Adrenal gland (tissue), 12 donors: ENCODE data around the gene SASH1. TPM values are rescaled to one million over a fixed set of nuclear protein-coding genes. Genes with fewer than 3 reads are reported as not detected.

Experiments used
- DNase-seq, 7 donors: peaks; one replicate each; pipeline ENCODE4 v3.0.0-alpha.2; 2019 to 2020
- H3K27ac ChIP-seq, 5 donors: fragments of 200-600 bp; sonication (generic) in 4 of 5; 1 replicate in 3 of 5; 2 replicates in 2 of 5; pipeline versions ENCODE4 v1.5.1 to v1.8.0; 2016 to 2020; ENCODE audit warnings: mild to moderate bottlenecking in 1 of 5
- H3K27me3 ChIP-seq: fragments of 200-600 bp; 2 replicates; pipeline ENCODE4 v1.8.0; 2021
- H3K36me3 ChIP-seq, 2 donors: fragments of 200-600 bp; replicated peaks in 1 of 2; 1 replicate in 1 of 2; 2 replicates in 1 of 2; pipeline versions ENCODE4 v1.5.1 to v1.8.0; 2018 to 2022
- H3K4me1 ChIP-seq, 2 donors: fragments of 200-600 bp; replicated peaks in 1 of 2; 1 replicate in 1 of 2; 2 replicates in 1 of 2; pipeline versions ENCODE4 v1.5.1 to v1.8.0; 2018 to 2021
- H3K4me3 ChIP-seq, 4 donors: fragments of 200-600 bp; sonication (generic) in 3 of 4; one replicate each; pipeline ENCODE4 v1.5.1; 2016 to 2018
- H3K9me3 ChIP-seq, 3 donors: fragments of 200-600 bp; sonication (generic) in 1 of 3; replicated peaks in 1 of 3; 1 replicate in 2 of 3; 2 replicates in 1 of 3; pipeline versions ENCODE4 v1.5.1 to v1.8.0; 2016 to 2021
- POLR2A ChIP-seq, 2 donors: fragments of 450-650 bp; IDR thresholded peaks; one replicate each; pipeline ENCODE4 v1.6.1; 2017; ENCODE audit warnings: antibody characterized with exemption in 2 of 2, mild to moderate bottlenecking in 2 of 2, moderate library complexity in 1 of 2
- WGBS, 4 donors: extraction: QIAGEN DNeasy Blood & Tissue Kit in 2 of 4; methylation state at CpG; one replicate each; pipeline versions ENCODE4 v1.1.5 to v1.1.7; 2013 to 2017; 5-methylcytosine and 5-hydroxymethylcytosine counted together
- intact Hi-C, 2 donors: fragments of 100-400 bp; cut with DNase I; formaldehyde crosslinking; loops; one replicate each; pipeline versions ENCODE4 v1.14.1 to v1.15.0; 2022 to 2023
- polyA plus RNA-seq, 3 donors: library from polyadenylated mRNA; stranded (reverse); fragments of 200-250 nt in 2 of 3; fragments of 350-450 nt in 1 of 3; fragmentation: Illumina TruSeq in 1 of 3; extraction: RNeasy Lipid Tissue Mini Kit (QIAGEN cat#74804) in 1 of 3; gene quantifications; one replicate each; pipeline ENCODE4 v1.2.3, GENCODE V29; 2013 to 2014
- total RNA-seq, 9 donors: library from RNA; depleted of rRNA in 4 of 9; stranded (reverse); fragments of >200 nt in 4 of 9; fragments of 120-200 nt in 1 of 9; fragmentation: NEBNext Ultra II Directional in 1 of 9; extraction: Animal tissue kit (Norgen Biotek cat#: 25700) in 1 of 9; gene quantifications; one replicate each; pipeline versions ENCODE4 v1.1.0 to v1.2.4, GENCODE V29; 2013 to 2023
- TF ChIP-seq, protein P1 (sequence below), 6 experiments: fragments of 450-650 bp in 4 of 6; fragments of 200-600 bp in 2 of 6; sonication (generic) in 1 of 6; IDR thresholded peaks; 1 replicate in 5 of 6; 2 replicates in 1 of 6; pipeline versions ENCODE4 v1.5.1 to v1.8.0; 2016 to 2021; ENCODE audit warnings: antibody characterized with exemption in 6 of 6, mild to moderate bottlenecking in 2 of 6, moderate library complexity in 1 of 6
- donor health status: healthy with polysubstance abuse.
- donor health status: Bipolar disorder and iron deficiency.
- donor health status: DM: yes; HTN: yes; CAD: no.
- donor health status: DM: no; HTN: no; CAD: no.
- donor health status: DM: no; HTN: no; CAD: no.
- donor health status: DM: yes; HTN: yes; CAD: no.

Gene SASH1
- total and polyA plus RNA-seq, 12 donors = 5.5 to 30.7 (median 16.7) TPM

DNA sequence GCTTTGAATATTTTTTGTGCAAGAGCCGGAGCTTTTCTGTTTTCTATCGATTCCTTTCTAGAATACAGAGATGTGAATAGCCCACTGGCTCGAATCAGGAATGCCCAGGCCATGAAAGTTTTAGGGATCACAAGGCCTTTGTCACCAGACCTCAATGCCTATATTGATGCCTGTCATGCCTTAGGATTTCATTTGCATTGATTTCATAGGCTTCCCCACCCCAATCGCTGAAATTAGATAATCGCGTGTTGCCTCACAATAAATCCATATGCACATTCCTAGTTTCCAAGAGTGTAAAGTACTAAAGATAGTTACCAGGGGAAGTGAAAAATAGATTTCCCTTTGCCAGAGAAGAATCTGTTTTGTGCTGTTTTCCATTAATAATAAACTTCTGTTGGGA, 150.8 kb downstream of the SASH1 start:
- DNase-seq = no peak
- WGBS, 4 donors = 79 to 88% (median 85%) methylated on average over 6 of the region's 6 CpGs
- no peak overlapping the region for H3K27ac ChIP-seq

DNA sequence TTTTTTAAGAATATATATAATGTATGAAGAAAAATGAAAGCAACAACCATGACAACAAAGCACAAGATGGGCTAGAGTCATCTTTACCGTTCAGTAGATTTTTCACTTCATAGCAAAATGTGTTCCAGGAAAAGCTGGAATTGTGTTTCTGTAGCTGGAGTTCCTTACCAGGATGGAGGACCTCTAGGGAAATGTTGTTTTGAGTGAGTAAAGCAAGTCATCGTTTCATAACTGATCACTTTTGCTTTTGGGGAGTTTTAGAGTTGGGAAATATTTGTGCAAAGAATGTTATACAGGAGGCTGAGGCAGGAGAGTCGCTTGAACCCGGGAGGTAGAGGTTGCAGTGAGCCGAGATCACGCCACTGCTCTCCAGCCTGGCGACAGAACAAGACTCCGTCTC, 151.6 kb downstream of the SASH1 start:
- intact Hi-C loops = no loop called here

More for the DNA sequence above, 150.8 kb downstream of the SASH1 start:
- Histone ChIP-seq H3K9me3 (no peaks in the 10 kb centered on the region), H3K27me3 (no peaks in the 10 kb centered on the region), H3K4me3 (no peak overlapping the region), H3K36me3 (no peaks in the 10 kb centered on the region), H3K4me1 (peaks cover 0 to 5% of the 10 kb centered on the region in 2 donors)
- TF ChIP-seq POLR2A (IDR thresholded peaks at IDR 0.05) = no peak
- TF ChIP-seq, protein P1, sequence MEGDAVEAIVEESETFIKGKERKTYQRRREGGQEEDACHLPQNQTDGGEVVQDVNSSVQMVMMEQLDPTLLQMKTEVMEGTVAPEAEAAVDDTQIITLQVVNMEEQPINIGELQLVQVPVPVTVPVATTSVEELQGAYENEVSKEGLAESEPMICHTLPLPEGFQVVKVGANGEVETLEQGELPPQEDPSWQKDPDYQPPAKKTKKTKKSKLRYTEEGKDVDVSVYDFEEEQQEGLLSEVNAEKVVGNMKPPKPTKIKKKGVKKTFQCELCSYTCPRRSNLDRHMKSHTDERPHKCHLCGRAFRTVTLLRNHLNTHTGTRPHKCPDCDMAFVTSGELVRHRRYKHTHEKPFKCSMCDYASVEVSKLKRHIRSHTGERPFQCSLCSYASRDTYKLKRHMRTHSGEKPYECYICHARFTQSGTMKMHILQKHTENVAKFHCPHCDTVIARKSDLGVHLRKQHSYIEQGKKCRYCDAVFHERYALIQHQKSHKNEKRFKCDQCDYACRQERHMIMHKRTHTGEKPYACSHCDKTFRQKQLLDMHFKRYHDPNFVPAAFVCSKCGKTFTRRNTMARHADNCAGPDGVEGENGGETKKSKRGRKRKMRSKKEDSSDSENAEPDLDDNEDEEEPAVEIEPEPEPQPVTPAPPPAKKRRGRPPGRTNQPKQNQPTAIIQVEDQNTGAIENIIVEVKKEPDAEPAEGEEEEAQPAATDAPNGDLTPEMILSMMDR (IDR thresholded peaks at IDR 0.05) = no peak
- intact Hi-C loops = no loop called here

DNA sequence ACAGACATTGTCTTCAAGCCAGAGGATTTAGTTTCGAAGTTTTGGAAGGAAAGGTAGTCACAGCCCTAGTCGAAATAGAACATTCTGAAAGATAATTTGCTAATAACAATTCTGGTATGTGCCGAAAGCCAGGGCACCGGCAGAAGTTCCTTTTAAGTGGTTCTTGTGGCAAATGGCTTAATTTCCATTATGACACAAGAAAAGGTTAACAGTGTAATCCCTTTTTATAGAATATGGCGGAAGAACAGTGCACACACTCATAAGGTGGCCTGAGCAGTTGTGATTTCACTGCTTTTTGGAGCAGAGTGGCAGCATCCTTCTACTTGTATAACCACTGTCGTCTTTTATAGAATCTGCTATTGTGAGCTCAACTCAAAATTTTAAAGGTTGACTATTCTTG, 152.4 kb downstream of the SASH1 start:
- no peak overlapping the region for H3K27ac ChIP-seq
- DNase-seq = no peak
- WGBS, 4 donors = 84 to 88% (median 87%) methylated on average over 6 of the region's 6 CpGs
- H3K4me3 ChIP-seq = no peak overlapping the region
- peaks cover 0 to 5% of the 10 kb centered on the region in 2 donors for H3K4me1 ChIP-seq
- no peaks in the 10 kb centered on the region for H3K9me3 ChIP-seq
- TF ChIP-seq POLR2A (IDR thresholded peaks at IDR 0.05) = no peak
- TF ChIP-seq, protein P1 (IDR thresholded peaks at IDR 0.05) = no peak
- H3K27me3 ChIP-seq = no peaks in the 10 kb centered on the region
- H3K36me3 ChIP-seq = no peaks in the 10 kb centered on the region
- intact Hi-C loops = no loop called here

More for the DNA sequence above, 151.6 kb downstream of the SASH1 start:
- no peak for DNase-seq
- no peak for TF ChIP-seq POLR2A (IDR thresholded peaks at IDR 0.05)
- TF ChIP-seq, protein P1 (IDR thresholded peaks at IDR 0.05) = no peak
- Histone ChIP-seq H3K9me3 (no peaks in the 10 kb centered on the region), H3K27me3 (no peaks in the 10 kb centered on the region), H3K27ac (no peak overlapping the region), H3K36me3 (no peaks in the 10 kb centered on the region), H3K4me1 (peaks cover 0 to 5% of the 10 kb centered on the region in 2 donors), H3K4me3 (no peak overlapping the region)
- 76 to 88% (median 81%) methylated on average over 8 of the region's 8 CpGs for WGBS, 4 donors

DNA sequence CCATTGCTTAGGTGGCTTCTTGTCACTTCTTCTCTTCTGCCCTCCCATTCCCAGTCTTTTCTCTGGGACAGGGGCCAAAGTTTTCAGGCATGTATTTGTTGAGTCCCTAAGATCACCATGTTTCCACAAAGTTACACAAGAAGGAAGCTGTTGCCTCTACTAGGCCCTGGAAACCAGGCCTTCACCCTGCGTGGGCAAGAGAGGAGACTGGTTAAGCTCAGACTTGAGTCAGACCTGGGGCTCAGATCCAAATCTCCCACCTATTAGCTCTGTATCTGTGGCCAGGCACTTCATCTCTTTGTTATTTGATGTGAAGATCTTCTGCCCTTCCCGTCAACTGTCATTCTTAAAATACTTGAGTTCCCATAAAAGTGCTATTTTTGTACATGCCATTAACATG, 154.6 kb downstream of the SASH1 start:
- Histone ChIP-seq H3K9me3 (no peaks in the 10 kb centered on the region), H3K4me3 (no peak overlapping the region), H3K27ac (no peak overlapping the region), H3K27me3 (no peaks in the 10 kb centered on the region), H3K4me1 (peaks cover 0 to 5% of the 10 kb centered on the region in 2 donors), H3K36me3 (no peaks in the 10 kb centered on the region)
- WGBS, 4 donors = 87 to 96% (median 90%) methylated on average over 2 of the region's 2 CpGs
- intact Hi-C loops = no loop called here
- DNase-seq = no peak
- TF ChIP-seq POLR2A (IDR thresholded peaks at IDR 0.05) = no peak
- TF ChIP-seq, protein P1 (IDR thresholded peaks at IDR 0.05) = no peak
